H1 (cell line): ENCODE measurements around the gene WDR93. TPM values are rescaled to one million over a fixed set of nuclear protein-coding genes. Genes with fewer than 3 reads are reported as not detected.

ENCODE experiments used
- CTCF ChIA-PET: fragments of 300-600 bp; sonication (Branson Sonifier 250); formaldehyde crosslinking; loops from one replicate; lab custom pipeline; 2021; ENCODE audit not compliant: partially characterized antibody; lab: Charles Lee
- POLR2A ChIA-PET: fragments of 300-600 bp; sonication (Branson Sonifier 250); formaldehyde crosslinking; loops from one replicate; lab custom pipeline; 2021; ENCODE audit warnings: inconsistent platforms; ENCODE audit not compliant: partially characterized antibody; lab: Charles Lee
- DNase-seq, 2 experiments: peaks; one replicate each; pipeline versions ENCODE4 v3.0.0 to v3.0.0-alpha.2; 2010 to 2022; ENCODE audit warnings: low spot score in 2 of 2, low read depth in 1 of 2, mixed read lengths in 1 of 2
- FAIRE-seq: peaks from 2 replicates; lab custom pipeline; 2011; peaks lifted over from hg19 to GRCh38; lab: Jason Lieb, UNC
- H2AFZ ChIP-seq: 2 replicates; pipeline ENCODE4 v1.8.1; 2012; ENCODE audit warnings: low read length, inconsistent platforms
- H2AK5ac ChIP-seq: 2 replicates; pipeline ENCODE4 v1.6.1; 2013; ENCODE audit warnings: low read depth, low read length
- H2BK120ac ChIP-seq: replicated peaks from 2 replicates; pipeline ENCODE3; 2013; ENCODE audit warnings: low read depth, low read length, inconsistent platforms
- H2BK12ac ChIP-seq: 2 replicates; pipeline ENCODE4 v1.6.1; 2013; ENCODE audit warnings: low read depth, low read length
- H2BK15ac ChIP-seq: 2 replicates; pipeline ENCODE4 v1.6.1; 2013; ENCODE audit warnings: low read length
- H2BK20ac ChIP-seq: 2 replicates; pipeline ENCODE4 v1.6.1; 2013; ENCODE audit warnings: low read length
- H2BK5ac ChIP-seq: 2 replicates; pipeline ENCODE4 v1.6.1; 2013; ENCODE audit warnings: low read depth, low read length
- H3K14ac ChIP-seq: 2 replicates; pipeline ENCODE4 v1.6.1; 2013; ENCODE audit warnings: inconsistent platforms; ENCODE audit not compliant: insufficient read length
- H3K18ac ChIP-seq: 2 replicates; pipeline ENCODE4 v1.6.1; 2013; ENCODE audit warnings: low read length; ENCODE audit errors: extremely low read depth
- H3K23ac ChIP-seq: 2 replicates; pipeline ENCODE4 v1.6.1; 2013; ENCODE audit warnings: inconsistent platforms; ENCODE audit not compliant: insufficient read length
- H3K23me2 ChIP-seq: 2 replicates; pipeline ENCODE4 v1.6.1; 2013; ENCODE audit warnings: low read depth, low read length
- H3K27ac ChIP-seq: 2 replicates; pipeline ENCODE4 v1.6.1; 2011; ENCODE audit warnings: low read depth, low read length, inconsistent platforms
- H3K27me3 ChIP-seq, 4 experiments: replicated peaks in 1 of 4; 1 replicate in 1 of 4; 2 replicates in 3 of 4; pipeline versions ENCODE4 v1.6.1 to v1.8.1; 2011 to 2013; ENCODE audit warnings: low read length in 3 of 4, mild to moderate bottlenecking in 3 of 4, inconsistent platforms in 2 of 4, mixed read lengths in 2 of 4, moderate library complexity in 1 of 4; ENCODE audit not compliant: control insufficient read depth in 3 of 4, insufficient read depth in 3 of 4; ENCODE audit errors: extremely low read depth in 1 of 4
- H3K36me3 ChIP-seq, 4 experiments: 2 replicates each; pipeline versions ENCODE4 v1.6.1 to v1.8.1; 2011 to 2013; ENCODE audit warnings: mild to moderate bottlenecking in 4 of 4, low read length in 3 of 4, moderate library complexity in 2 of 4, control low read depth in 1 of 4, inconsistent platforms in 1 of 4; ENCODE audit not compliant: insufficient read depth in 4 of 4, control insufficient read depth in 2 of 4
- H3K4ac ChIP-seq: replicated peaks from 2 replicates; pipeline ENCODE3; 2013; ENCODE audit warnings: low read length, low read depth, mixed read lengths, inconsistent platforms; ENCODE audit not compliant: insufficient read length
- H3K4me1 ChIP-seq, 4 experiments: replicated peaks in 1 of 4; 1 replicate in 1 of 4; 2 replicates in 3 of 4; pipeline versions ENCODE4 v1.6.1 to v1.8.1; 2011 to 2013; ENCODE audit warnings: low read length in 3 of 4, inconsistent platforms in 2 of 4, mixed read lengths in 1 of 4; ENCODE audit not compliant: insufficient read depth in 4 of 4, control insufficient read depth in 3 of 4
- H3K4me2 ChIP-seq, 2 experiments: 2 replicates each; pipeline versions ENCODE4 v1.6.1 to v1.8.1; 2011 to 2013; ENCODE audit warnings: low read depth in 2 of 2, low read length in 2 of 2, control low read depth in 1 of 2, inconsistent platforms in 1 of 2, mild to moderate bottlenecking in 1 of 2; ENCODE audit not compliant: insufficient read depth in 1 of 2
- H3K4me3 ChIP-seq, 4 experiments: fragments of 200-600, 300-600 bp in 1 of 4; sonication (generic), shearing (Covaris generic), sonication (Bioruptor Twin) in 1 of 4; 2 replicates each; pipeline versions ENCODE4 v1.5.1 to v1.8.1; 2011 to 2016; ENCODE audit warnings: low read length in 4 of 4, low read depth in 3 of 4, control low read depth in 2 of 4, inconsistent platforms in 2 of 4, mild to moderate bottlenecking in 2 of 4, mixed read lengths in 1 of 4, moderate library complexity in 1 of 4; ENCODE audit not compliant: insufficient read depth in 2 of 4; ENCODE audit errors: extremely low read depth in 1 of 4
- H3K56ac ChIP-seq: replicated peaks from 2 replicates; pipeline ENCODE3; 2013; ENCODE audit warnings: low read depth, mild to moderate bottlenecking, mixed read lengths, low read length, inconsistent platforms; ENCODE audit not compliant: insufficient read length
- H3K79me1 ChIP-seq: 2 replicates; pipeline ENCODE4 v1.6.1; 2013; ENCODE audit warnings: low read depth, low read length, control low read depth
- H3K79me2 ChIP-seq, 2 experiments: 2 replicates each; pipeline versions ENCODE4 v1.6.1 to v1.8.1; 2012 to 2013; ENCODE audit warnings: low read length in 2 of 2, mild to moderate bottlenecking in 2 of 2, inconsistent platforms in 1 of 2; ENCODE audit not compliant: insufficient read depth in 2 of 2, control insufficient read depth in 1 of 2
- H3K9ac ChIP-seq, 4 experiments: replicated peaks in 1 of 4; 1 replicate in 1 of 4; 2 replicates in 3 of 4; pipeline versions ENCODE4 v1.6.1 to v1.8.1; 2011 to 2013; ENCODE audit warnings: low read depth in 3 of 4, low read length in 3 of 4, control low read depth in 2 of 4, mild to moderate bottlenecking in 2 of 4, moderate library complexity in 2 of 4, inconsistent platforms in 1 of 4; ENCODE audit errors: extremely low read depth in 1 of 4
- H3K9me3 ChIP-seq, 2 experiments: 2 replicates each; pipeline versions ENCODE4 v1.6.1 to v1.8.1; 2012 to 2013; ENCODE audit warnings: mild to moderate bottlenecking in 2 of 2, moderate library complexity in 2 of 2, control low read depth in 1 of 2, inconsistent platforms in 1 of 2, low read depth in 1 of 2, low read length in 1 of 2, mixed read lengths in 1 of 2; ENCODE audit not compliant: insufficient read depth in 2 of 2
- H4K20me1 ChIP-seq, 2 experiments: replicated peaks in 1 of 2; 2 replicates each; pipeline versions ENCODE3 to v1.8.1; 2011 to 2013; ENCODE audit warnings: inconsistent platforms in 2 of 2, low read length in 2 of 2, mild to moderate bottlenecking in 1 of 2; ENCODE audit not compliant: insufficient read depth in 2 of 2, control insufficient read depth in 1 of 2
- H4K5ac ChIP-seq: 2 replicates; pipeline ENCODE4 v1.6.1; 2013; ENCODE audit warnings: low read length, low read depth, mixed read lengths, inconsistent platforms; ENCODE audit not compliant: insufficient read length
- H4K8ac ChIP-seq: 2 replicates; pipeline ENCODE4 v1.8.0; 2013; ENCODE audit warnings: mild to moderate bottlenecking, moderate library complexity, low read length, inconsistent platforms; ENCODE audit not compliant: insufficient read depth; ENCODE audit errors: extremely low read depth
- H4K91ac ChIP-seq: replicated peaks from 2 replicates; pipeline ENCODE3; 2013; ENCODE audit warnings: low read length, mixed read lengths, inconsistent platforms; ENCODE audit not compliant: insufficient read length
- CHD1 ChIP-seq: IDR thresholded peaks from 2 replicates; pipeline ENCODE4 v1.6.1; 2012; ENCODE audit warnings: low read depth, low read length, improper control_type of control experiment
- GTF2F1 ChIP-seq: IDR thresholded peaks from 2 replicates; pipeline ENCODE4 v1.6.1; 2012; ENCODE audit warnings: low read depth, low read length, improper control_type of control experiment, borderline replicate concordance
- HDAC2 ChIP-seq, 2 experiments: fragments of 300-600 bp in 1 of 2; sonication (generic) in 1 of 2; IDR thresholded peaks; 2 replicates each; pipeline ENCODE4 v1.6.1; 2011 to 2012; ENCODE audit warnings: low read depth in 2 of 2, low read length in 2 of 2, mild to moderate bottlenecking in 2 of 2, moderate library complexity in 2 of 2, borderline replicate concordance in 1 of 2, inconsistent platforms in 1 of 2
- SIN3A ChIP-seq, 2 experiments: IDR thresholded peaks in 1 of 2; conservative IDR thresholded peaks in 1 of 2; 2 replicates each; pipeline ENCODE4 v1.6.1; 2011 to 2012; ENCODE audit warnings: low read length in 2 of 2, improper control_type of control experiment in 1 of 2, low read depth in 1 of 2, mild to moderate bottlenecking in 1 of 2
- SP4 ChIP-seq: IDR thresholded peaks from 2 replicates; pipeline ENCODE4 v1.6.1; 2012; ENCODE audit warnings: low read length, inconsistent platforms
- SUZ12 ChIP-seq: fragments of 200-600 bp; sonication (generic); IDR thresholded peaks from 2 replicates; pipeline ENCODE4 v1.6.1; 2012; ENCODE audit warnings: mild to moderate bottlenecking, inconsistent platforms, low read length, moderate library complexity, mixed read lengths
- TAF7 ChIP-seq: optimal IDR thresholded peaks from 2 replicates; pipeline ENCODE3; 2011; ENCODE audit warnings: low read depth, mild to moderate bottlenecking, inconsistent platforms, low read length, moderate library complexity, borderline replicate concordance
- TEAD4 ChIP-seq: IDR thresholded peaks from 2 replicates; pipeline ENCODE4 v1.6.1; 2012; ENCODE audit warnings: low read depth, low read length, inconsistent platforms, mixed read lengths
- YY1 ChIP-seq: IDR thresholded peaks from 2 replicates; pipeline ENCODE4 v1.6.1; 2011; ENCODE audit warnings: low read depth, mild to moderate bottlenecking, low read length
- WGBS, 2 experiments: shearing (Covaris generic) in 1 of 2; methylation state at CpG; one replicate each; pipeline versions ENCODE4 v1.1.6 to v1.1.7; 2013 to 2015; ENCODE audit warnings: low lambda C conversion rate in 2 of 2, mixed read lengths in 2 of 2, inconsistent platforms in 1 of 2, low coverage in 1 of 2, missing lambda C conversion rate in 1 of 2; ENCODE audit not compliant: insufficient replicate concordance in 2 of 2, insufficient coverage in 1 of 2, insufficient read length in 1 of 2; ENCODE audit errors: extremely low coverage in 1 of 2, missing lambda C conversion rate in 1 of 2; 5-methylcytosine and 5-hydroxymethylcytosine counted together
- polyA plus RNA-seq, 7 experiments: library from polyadenylated mRNA; depleted of rRNA in 3 of 7; stranded (reverse) in 5 of 7; unstranded in 2 of 7; fragments of >200 nt in 5 of 7; fragments of 200-250 nt in 2 of 7; gene quantifications; 1 replicate in 5 of 7; 2 replicates in 1 of 7; 4 replicates in 1 of 7; pipeline versions ENCODE4 v1.2.1 to v1.2.3, GENCODE V29; 2011 to 2013; ENCODE audit warnings: missing spikeins in 2 of 7, mixed read lengths in 2 of 7
- total RNA-seq: library from RNA; stranded (reverse); fragmentation: NEBNext Ultra II Directional; extraction: Animal tissue kit (Norgen Biotek cat#: 25700); gene quantifications from 2 replicates; pipeline ENCODE4 v1.2.1, GENCODE V29; 2021
- TF ChIP-seq, protein P1 (sequence below): IDR thresholded peaks from 2 replicates; pipeline ENCODE4 v1.6.1; 2012; ENCODE audit warnings: inconsistent platforms

Gene WDR93
- total and polyA plus RNA-seq, 2 of the 8 experiments (the other 6 are each of a cell fraction or from before 2014, with no cell fraction given), result 0.03 TPM; not detected in 1

DNA sequence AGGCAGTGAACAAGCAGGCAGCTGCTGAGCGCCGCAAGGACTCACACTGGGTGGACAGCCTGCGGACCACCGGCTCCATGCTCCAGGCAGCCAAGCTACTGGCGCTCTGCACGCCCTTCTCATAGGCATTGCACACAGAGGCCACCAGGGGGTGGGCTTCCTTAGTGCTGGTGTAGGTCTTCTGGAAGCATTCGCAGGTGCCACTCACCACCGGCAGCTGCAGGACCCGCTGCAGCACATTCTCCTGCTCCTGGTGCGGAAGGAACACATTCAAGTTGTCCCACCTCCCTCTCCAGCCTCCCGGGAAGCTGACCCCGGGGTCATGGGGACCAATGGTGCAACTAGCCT is 17.5 kb upstream of the WDR93 start:
- no peak overlapping the region for H3K4ac ChIP-seq
- H4K5ac ChIP-seq, result no peak overlapping the region
- H3K18ac ChIP-seq, result no peak overlapping the region
- H2AK5ac ChIP-seq, result no peak overlapping the region
- no peaks in the 10 kb centered on the region for H3K9me3 ChIP-seq
- H2AFZ ChIP-seq, result 0 out of 2 replicates have a peak overlapping the region, but pooled peaks have one; percentile 37
- no peaks in the 10 kb centered on the region for H3K36me3 ChIP-seq
- no peak overlapping the region for H3K23ac ChIP-seq
- H4K8ac ChIP-seq, result no peak overlapping the region
- no peaks in the 10 kb centered on the region for H3K79me1 ChIP-seq
- peak; percentile 93 for FAIRE-seq
- H3K79me2 ChIP-seq, result no peaks in the 10 kb centered on the region
- CTCF ChIA-PET, result interaction anchor here (0.6 to 6.6 kb wide), 26 partner anchors 8 to 775 kb away, joined by 3 to 43 read pairs (median 4); partner anchors contain the start of genes PEX11A and WDR93
- H3K14ac ChIP-seq, result no peak overlapping the region
- 0 out of 2 replicates have a peak overlapping the region, but pooled peaks have one; percentile 62 for H2BK15ac ChIP-seq
- 0 out of 2 replicates have a peak overlapping the region, but pooled peaks have one; percentile 5 for H2BK12ac ChIP-seq
- H3K4me3 ChIP-seq, result no peak overlapping the region
- DNase-seq, result peak in 1 of 2 experiments; percentile 85
- POLR2A ChIA-PET, result no interaction called here
- no peaks in the 10 kb centered on the region for H4K20me1 ChIP-seq
- H3K23me2 ChIP-seq, result no peaks in the 10 kb centered on the region
- no peak overlapping the region; a peak in 1 of 4 replicates for H3K4me2 ChIP-seq
- no peaks in the 10 kb centered on the region; a peak in 1 of 7 replicates for H3K4me1 ChIP-seq
- H4K91ac ChIP-seq, result no peak overlapping the region
- no peak overlapping the region for H2BK20ac ChIP-seq
- H2BK120ac ChIP-seq, result no peak overlapping the region
- H3K27ac ChIP-seq, result no peak overlapping the region
- 46% methylated on average over 12 of the region's 12 CpGs; no CpG with 5 or more reads in 1 of the 2 experiments for WGBS, 2 experiments
- no peak overlapping the region for H3K9ac ChIP-seq
- H3K27me3 ChIP-seq, result peaks cover 0 to 3% (median 0%) of the 10 kb centered on the region in 4 experiments; a peak in 2 of 7 replicates
- H3K56ac ChIP-seq, result no peak overlapping the region
- no peak overlapping the region for H2BK5ac ChIP-seq
- TF ChIP-seq, protein P1, sequence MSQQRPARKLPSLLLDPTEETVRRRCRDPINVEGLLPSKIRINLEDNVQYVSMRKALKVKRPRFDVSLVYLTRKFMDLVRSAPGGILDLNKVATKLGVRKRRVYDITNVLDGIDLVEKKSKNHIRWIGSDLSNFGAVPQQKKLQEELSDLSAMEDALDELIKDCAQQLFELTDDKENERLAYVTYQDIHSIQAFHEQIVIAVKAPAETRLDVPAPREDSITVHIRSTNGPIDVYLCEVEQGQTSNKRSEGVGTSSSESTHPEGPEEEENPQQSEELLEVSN, result 0 out of 2 replicates have a peak, but pooled peaks have one; percentile 11
- TF ChIP-seq SUZ12 (no peak), CHD1 (no peak), SP4 (no peak), TAF7 (no peak), YY1 (0 out of 2 replicates have a peak, but pooled peaks have one; percentile 40), GTF2F1 (no peak), TEAD4 (no peak), SIN3A (conservative IDR thresholded peaks at IDR 0.05 in 1 of 2, IDR thresholded peaks at IDR 0.05 in 1 of 2; ENCODE audit: low read depth in 1 of 2, low read length in 2 of 2) (no peak), HDAC2 (IDR thresholded peaks at IDR 0.05; ENCODE audit: borderline replicate concordance in 1 of 2, low read depth in 2 of 2, low read length in 2 of 2) (no peak)
